Esophagus squamous epithelium (tissue), 4 donors: ENCODE measurements around the gene TBC1D12.

Experiments used
- POLR2A ChIP-seq, 4 donors: fragments of 450-650 bp; IDR thresholded peaks; one replicate each; pipeline ENCODE4 v1.6.1; 2017; ENCODE audit warnings: antibody characterized with exemption in 4 of 4, mild to moderate bottlenecking in 4 of 4, moderate library complexity in 3 of 4
- TF ChIP-seq, protein P1 (sequence below), 6 experiments: fragments of 450-650 bp in 4 of 6; fragments of 200-600 bp in 2 of 6; sonication (generic) in 2 of 6; IDR thresholded peaks; one replicate each; pipeline ENCODE4 v1.5.1; 2016 to 2019; ENCODE audit warnings: antibody characterized with exemption in 6 of 6, mild to moderate bottlenecking in 4 of 6, moderate library complexity in 4 of 6

GRCh38 chr10:94493463-94493862 lies 91.1 kb downstream of the TBC1D12 start:
- TF ChIP-seq, protein P1, sequence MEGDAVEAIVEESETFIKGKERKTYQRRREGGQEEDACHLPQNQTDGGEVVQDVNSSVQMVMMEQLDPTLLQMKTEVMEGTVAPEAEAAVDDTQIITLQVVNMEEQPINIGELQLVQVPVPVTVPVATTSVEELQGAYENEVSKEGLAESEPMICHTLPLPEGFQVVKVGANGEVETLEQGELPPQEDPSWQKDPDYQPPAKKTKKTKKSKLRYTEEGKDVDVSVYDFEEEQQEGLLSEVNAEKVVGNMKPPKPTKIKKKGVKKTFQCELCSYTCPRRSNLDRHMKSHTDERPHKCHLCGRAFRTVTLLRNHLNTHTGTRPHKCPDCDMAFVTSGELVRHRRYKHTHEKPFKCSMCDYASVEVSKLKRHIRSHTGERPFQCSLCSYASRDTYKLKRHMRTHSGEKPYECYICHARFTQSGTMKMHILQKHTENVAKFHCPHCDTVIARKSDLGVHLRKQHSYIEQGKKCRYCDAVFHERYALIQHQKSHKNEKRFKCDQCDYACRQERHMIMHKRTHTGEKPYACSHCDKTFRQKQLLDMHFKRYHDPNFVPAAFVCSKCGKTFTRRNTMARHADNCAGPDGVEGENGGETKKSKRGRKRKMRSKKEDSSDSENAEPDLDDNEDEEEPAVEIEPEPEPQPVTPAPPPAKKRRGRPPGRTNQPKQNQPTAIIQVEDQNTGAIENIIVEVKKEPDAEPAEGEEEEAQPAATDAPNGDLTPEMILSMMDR (IDR thresholded peaks at IDR 0.05): no peak
- no peak for TF ChIP-seq POLR2A (IDR thresholded peaks at IDR 0.05)
